ENCODE results near the gene DIS3L2. TPM values are rescaled to one million over a fixed set of nuclear protein-coding genes. Genes with fewer than 3 reads are reported as not detected.

Gene DIS3L2
- total RNA-seq, 1 experiment from 2014 or later: 28.5 TPM

DNA sequence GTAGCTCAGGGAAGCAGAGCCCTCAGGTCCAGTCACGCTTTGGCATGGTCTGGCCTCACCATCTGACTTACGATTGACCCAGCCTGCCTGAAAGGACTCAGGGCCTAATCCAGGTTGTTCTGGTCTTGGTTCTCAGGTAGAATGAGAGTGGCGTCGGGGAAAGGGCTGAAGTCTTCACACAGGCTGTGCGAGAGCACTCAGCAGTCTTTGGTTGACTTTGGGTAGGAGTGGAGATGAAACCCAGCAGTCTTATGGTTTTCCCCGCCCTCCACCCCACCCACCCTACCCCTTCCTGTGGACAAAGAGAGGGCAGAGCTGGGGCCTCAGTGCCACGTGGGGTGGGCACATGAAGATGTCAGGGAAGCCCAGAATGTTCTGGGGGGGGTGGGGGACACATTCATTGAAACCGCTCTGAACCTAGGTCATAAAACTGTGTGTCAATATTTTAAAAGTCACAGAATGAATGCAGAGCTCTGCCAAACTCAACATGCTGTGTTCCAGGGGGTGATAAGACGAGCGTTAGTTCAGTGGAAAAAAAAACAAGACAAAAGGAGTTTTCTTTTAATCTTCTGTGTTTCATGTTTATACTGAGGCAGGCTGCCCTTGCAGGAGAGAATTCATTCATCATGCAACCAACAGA lies 358.4 kb downstream of the DIS3L2 start (continued):
- TF ChIP-seq, protein P1, sequence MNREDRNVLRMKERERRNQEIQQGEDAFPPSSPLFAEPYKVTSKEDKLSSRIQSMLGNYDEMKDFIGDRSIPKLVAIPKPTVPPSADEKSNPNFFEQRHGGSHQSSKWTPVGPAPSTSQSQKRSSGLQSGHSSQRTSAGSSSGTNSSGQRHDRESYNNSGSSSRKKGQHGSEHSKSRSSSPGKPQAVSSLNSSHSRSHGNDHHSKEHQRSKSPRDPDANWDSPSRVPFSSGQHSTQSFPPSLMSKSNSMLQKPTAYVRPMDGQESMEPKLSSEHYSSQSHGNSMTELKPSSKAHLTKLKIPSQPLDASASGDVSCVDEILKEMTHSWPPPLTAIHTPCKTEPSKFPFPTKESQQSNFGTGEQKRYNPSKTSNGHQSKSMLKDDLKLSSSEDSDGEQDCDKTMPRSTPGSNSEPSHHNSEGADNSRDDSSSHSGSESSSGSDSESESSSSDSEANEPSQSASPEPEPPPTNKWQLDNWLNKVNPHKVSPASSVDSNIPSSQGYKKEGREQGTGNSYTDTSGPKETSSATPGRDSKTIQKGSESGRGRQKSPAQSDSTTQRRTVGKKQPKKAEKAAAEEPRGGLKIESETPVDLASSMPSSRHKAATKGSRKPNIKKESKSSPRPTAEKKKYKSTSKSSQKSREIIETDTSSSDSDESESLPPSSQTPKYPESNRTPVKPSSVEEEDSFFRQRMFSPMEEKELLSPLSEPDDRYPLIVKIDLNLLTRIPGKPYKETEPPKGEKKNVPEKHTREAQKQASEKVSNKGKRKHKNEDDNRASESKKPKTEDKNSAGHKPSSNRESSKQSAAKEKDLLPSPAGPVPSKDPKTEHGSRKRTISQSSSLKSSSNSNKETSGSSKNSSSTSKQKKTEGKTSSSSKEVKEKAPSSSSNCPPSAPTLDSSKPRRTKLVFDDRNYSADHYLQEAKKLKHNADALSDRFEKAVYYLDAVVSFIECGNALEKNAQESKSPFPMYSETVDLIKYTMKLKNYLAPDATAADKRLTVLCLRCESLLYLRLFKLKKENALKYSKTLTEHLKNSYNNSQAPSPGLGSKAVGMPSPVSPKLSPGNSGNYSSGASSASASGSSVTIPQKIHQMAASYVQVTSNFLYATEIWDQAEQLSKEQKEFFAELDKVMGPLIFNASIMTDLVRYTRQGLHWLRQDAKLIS (CRISPR knock-in tag; IDR thresholded peaks at IDR 0.05; ENCODE audit: borderline replicate concordance): no peak
- TF ChIP-seq NFE2L1 (CRISPR knock-in tag; IDR thresholded peaks at IDR 0.05): no peak
- TF ChIP-seq, protein P2, sequence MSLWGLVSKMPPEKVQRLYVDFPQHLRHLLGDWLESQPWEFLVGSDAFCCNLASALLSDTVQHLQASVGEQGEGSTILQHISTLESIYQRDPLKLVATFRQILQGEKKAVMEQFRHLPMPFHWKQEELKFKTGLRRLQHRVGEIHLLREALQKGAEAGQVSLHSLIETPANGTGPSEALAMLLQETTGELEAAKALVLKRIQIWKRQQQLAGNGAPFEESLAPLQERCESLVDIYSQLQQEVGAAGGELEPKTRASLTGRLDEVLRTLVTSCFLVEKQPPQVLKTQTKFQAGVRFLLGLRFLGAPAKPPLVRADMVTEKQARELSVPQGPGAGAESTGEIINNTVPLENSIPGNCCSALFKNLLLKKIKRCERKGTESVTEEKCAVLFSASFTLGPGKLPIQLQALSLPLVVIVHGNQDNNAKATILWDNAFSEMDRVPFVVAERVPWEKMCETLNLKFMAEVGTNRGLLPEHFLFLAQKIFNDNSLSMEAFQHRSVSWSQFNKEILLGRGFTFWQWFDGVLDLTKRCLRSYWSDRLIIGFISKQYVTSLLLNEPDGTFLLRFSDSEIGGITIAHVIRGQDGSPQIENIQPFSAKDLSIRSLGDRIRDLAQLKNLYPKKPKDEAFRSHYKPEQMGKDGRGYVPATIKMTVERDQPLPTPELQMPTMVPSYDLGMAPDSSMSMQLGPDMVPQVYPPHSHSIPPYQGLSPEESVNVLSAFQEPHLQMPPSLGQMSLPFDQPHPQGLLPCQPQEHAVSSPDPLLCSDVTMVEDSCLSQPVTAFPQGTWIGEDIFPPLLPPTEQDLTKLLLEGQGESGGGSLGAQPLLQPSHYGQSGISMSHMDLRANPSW (CRISPR knock-in tag; conservative IDR thresholded peaks at IDR 0.05; ENCODE audit: low read depth): no peak
- TF ChIP-seq, protein P3, sequence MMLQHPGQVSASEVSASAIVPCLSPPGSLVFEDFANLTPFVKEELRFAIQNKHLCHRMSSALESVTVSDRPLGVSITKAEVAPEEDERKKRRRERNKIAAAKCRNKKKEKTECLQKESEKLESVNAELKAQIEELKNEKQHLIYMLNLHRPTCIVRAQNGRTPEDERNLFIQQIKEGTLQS (CRISPR knock-in tag; conservative IDR thresholded peaks at IDR 0.05): no peak
- no peak for TF ChIP-seq SMAD4 (CRISPR knock-in tag; IDR thresholded peaks at IDR 0.05)
- TF ChIP-seq, protein P4, sequence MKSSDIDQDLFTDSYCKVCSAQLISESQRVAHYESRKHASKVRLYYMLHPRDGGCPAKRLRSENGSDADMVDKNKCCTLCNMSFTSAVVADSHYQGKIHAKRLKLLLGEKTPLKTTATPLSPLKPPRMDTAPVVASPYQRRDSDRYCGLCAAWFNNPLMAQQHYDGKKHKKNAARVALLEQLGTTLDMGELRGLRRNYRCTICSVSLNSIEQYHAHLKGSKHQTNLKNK (CRISPR knock-in tag; IDR thresholded peaks at IDR 0.05): no peak
- no peak for TF ChIP-seq NFYB (CRISPR knock-in tag; conservative IDR thresholded peaks at IDR 0.05; ENCODE audit: low read depth)
- TF ChIP-seq, protein P5, sequence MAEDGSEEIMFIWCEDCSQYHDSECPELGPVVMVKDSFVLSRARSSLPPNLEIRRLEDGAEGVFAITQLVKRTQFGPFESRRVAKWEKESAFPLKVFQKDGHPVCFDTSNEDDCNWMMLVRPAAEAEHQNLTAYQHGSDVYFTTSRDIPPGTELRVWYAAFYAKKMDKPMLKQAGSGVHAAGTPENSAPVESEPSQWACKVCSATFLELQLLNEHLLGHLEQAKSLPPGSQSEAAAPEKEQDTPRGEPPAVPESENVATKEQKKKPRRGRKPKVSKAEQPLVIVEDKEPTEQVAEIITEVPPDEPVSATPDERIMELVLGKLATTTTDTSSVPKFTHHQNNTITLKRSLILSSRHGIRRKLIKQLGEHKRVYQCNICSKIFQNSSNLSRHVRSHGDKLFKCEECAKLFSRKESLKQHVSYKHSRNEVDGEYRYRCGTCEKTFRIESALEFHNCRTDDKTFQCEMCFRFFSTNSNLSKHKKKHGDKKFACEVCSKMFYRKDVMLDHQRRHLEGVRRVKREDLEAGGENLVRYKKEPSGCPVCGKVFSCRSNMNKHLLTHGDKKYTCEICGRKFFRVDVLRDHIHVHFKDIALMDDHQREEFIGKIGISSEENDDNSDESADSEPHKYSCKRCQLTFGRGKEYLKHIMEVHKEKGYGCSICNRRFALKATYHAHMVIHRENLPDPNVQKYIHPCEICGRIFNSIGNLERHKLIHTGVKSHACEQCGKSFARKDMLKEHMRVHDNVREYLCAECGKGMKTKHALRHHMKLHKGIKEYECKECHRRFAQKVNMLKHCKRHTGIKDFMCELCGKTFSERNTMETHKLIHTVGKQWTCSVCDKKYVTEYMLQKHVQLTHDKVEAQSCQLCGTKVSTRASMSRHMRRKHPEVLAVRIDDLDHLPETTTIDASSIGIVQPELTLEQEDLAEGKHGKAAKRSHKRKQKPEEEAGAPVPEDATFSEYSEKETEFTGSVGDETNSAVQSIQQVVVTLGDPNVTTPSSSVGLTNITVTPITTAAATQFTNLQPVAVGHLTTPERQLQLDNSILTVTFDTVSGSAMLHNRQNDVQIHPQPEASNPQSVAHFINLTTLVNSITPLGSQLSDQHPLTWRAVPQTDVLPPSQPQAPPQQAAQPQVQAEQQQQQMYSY (CRISPR knock-in tag; IDR thresholded peaks at IDR 0.05): no peak

DNA sequence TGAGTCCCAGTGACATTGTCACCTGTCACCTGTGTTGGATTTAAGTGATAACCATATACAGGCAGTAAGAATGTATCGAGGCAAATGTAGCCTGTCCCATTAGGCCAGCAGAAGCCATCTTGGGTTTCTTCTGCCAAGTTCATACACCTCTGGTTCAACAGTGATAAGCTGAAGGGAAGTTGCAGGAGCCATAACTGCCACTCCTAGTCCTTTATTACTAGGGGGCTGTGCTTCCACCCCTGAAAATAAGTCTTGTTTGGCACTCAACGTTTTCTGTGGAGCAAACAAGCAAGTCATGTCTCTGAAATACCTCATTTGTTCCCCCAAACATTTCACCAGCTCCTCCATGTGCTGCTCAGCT lies 358.9 kb downstream of the DIS3L2 start:
- Mint-ChIP-seq H3K4me1 (no peaks in the 10 kb centered on the region), H3K27me3 (ENCODE audit: low read depth) (no peaks in the 10 kb centered on the region), H3K27ac (no peak overlapping the region), H3K9me3 (no peaks in the 10 kb centered on the region), H3K4me3 (no peak overlapping the region), H3K36me3 (no peaks in the 10 kb centered on the region)
- ATAC-seq: no peak
- ChIA-PET CTCF (interaction anchor here (0.5 to 1.6 kb wide), 7 partner anchors 9 to 420 kb away, joined by 3 to 4 read pairs (median 3); no protein-coding TSS in a partner anchor), POLR2A (no interaction called here)
- no peak for DNase-seq (ENCODE audit: low spot score)
- TF ChIP-seq ZNF263 (CRISPR knock-in tag; IDR thresholded peaks at IDR 0.05; ENCODE audit: low read depth) (no peak), CREB1 (CRISPR knock-in tag; IDR thresholded peaks at IDR 0.05) (no peak), ZBTB21 (CRISPR knock-in tag; IDR thresholded peaks at IDR 0.05; ENCODE audit: borderline replicate concordance) (no peak), FOXK1 (CRISPR knock-in tag; IDR thresholded peaks at IDR 0.05) (no peak), SOX15 (CRISPR knock-in tag; IDR thresholded peaks at IDR 0.05) (no peak), JUN (CRISPR knock-in tag; IDR thresholded peaks at IDR 0.05) (no peak), NR3C1 (CRISPR knock-in tag; conservative IDR thresholded peaks at IDR 0.05; ENCODE audit: low read depth) (no peak), TEAD1 (CRISPR knock-in tag; IDR thresholded peaks at IDR 0.05) (no peak), SMAD3 (CRISPR knock-in tag; IDR thresholded peaks at IDR 0.05; ENCODE audit: borderline replicate concordance) (no peak), NR2C2 (CRISPR knock-in tag; IDR thresholded peaks at IDR 0.05) (no peak)
- TF ChIP-seq, protein P6, sequence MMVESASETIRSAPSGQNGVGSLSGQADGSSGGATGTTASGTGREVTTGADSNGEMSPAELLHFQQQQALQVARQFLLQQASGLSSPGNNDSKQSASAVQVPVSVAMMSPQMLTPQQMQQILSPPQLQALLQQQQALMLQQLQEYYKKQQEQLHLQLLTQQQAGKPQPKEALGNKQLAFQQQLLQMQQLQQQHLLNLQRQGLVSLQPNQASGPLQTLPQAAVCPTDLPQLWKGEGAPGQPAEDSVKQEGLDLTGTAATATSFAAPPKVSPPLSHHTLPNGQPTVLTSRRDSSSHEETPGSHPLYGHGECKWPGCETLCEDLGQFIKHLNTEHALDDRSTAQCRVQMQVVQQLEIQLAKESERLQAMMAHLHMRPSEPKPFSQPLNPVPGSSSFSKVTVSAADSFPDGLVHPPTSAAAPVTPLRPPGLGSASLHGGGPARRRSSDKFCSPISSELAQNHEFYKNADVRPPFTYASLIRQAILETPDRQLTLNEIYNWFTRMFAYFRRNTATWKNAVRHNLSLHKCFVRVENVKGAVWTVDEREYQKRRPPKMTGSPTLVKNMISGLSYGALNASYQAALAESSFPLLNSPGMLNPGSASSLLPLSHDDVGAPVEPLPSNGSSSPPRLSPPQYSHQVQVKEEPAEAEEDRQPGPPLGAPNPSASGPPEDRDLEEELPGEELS (CRISPR knock-in tag; IDR thresholded peaks at IDR 0.05): no peak
- TF ChIP-seq, protein P7, sequence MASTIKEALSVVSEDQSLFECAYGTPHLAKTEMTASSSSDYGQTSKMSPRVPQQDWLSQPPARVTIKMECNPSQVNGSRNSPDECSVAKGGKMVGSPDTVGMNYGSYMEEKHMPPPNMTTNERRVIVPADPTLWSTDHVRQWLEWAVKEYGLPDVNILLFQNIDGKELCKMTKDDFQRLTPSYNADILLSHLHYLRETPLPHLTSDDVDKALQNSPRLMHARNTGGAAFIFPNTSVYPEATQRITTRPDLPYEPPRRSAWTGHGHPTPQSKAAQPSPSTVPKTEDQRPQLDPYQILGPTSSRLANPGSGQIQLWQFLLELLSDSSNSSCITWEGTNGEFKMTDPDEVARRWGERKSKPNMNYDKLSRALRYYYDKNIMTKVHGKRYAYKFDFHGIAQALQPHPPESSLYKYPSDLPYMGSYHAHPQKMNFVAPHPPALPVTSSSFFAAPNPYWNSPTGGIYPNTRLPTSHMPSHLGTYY (CRISPR knock-in tag; IDR thresholded peaks at IDR 0.05): no peak
- TF ChIP-seq, protein P8, sequence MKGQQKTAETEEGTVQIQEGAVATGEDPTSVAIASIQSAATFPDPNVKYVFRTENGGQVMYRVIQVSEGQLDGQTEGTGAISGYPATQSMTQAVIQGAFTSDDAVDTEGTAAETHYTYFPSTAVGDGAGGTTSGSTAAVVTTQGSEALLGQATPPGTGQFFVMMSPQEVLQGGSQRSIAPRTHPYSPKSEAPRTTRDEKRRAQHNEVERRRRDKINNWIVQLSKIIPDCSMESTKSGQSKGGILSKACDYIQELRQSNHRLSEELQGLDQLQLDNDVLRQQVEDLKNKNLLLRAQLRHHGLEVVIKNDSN (CRISPR knock-in tag; IDR thresholded peaks at IDR 0.05): no peak
- TF ChIP-seq, protein P3 (CRISPR knock-in tag; conservative IDR thresholded peaks at IDR 0.05): no peak

Data from WTC11 (cell line).